Ramos (cell line): ENCODE data around the gene ADGRL3.
"Not testable (repeated sequence)": the region's sequence is repeated elsewhere in the genome, so short reads cannot be mapped to it uniquely, and the experiment has no call there.

Experiments used
- in situ Hi-C: fragments of 300-500 bp; cut with MboI; formaldehyde crosslinking; loops from one replicate; pipeline ENCODE4 v1.14.3; 2022; ENCODE audit warnings: low sequenced_read_pairs; ENCODE audit not compliant: unreplicated experiment

The ADGRL3 gene

GRCh38 chr4:61462451-61463326 lies 262.6 kb downstream of the ADGRL3 start:
- in situ Hi-C loops = no loop called here

- in situ Hi-C loops = no loop called here
Observed at GRCh38 chr4:61468024-61468720, 268.0 kb downstream of the ADGRL3 start.

GRCh38 chr4:61473306-61473705 lies 273.2 kb downstream of the ADGRL3 start:
- in situ Hi-C loops = no loop called here

GRCh38 chr4:61478340-61478739 lies 278.2 kb downstream of the ADGRL3 start:
- in situ Hi-C loops = no loop called here

- in situ Hi-C loops = no loop called here
Observed at GRCh38 chr4:61485056-61485455, 284.9 kb downstream of the ADGRL3 start.

GRCh38 chr4:61489927-61490326 lies 289.8 kb downstream of the ADGRL3 start:
- in situ Hi-C loops = no loop called here

- in situ Hi-C loops = no loop called here
Observed at GRCh38 chr4:61493041-61493440, 292.9 kb downstream of the ADGRL3 start.

GRCh38 chr4:61493470-61493869 lies 293.3 kb downstream of the ADGRL3 start:
- in situ Hi-C loops = no loop called here

GRCh38 chr4:61500883-61501282 lies 300.8 kb downstream of the ADGRL3 start:
- in situ Hi-C loops = no loop called here

GRCh38 chr4:61501812-61502211 lies 301.7 kb downstream of the ADGRL3 start:
- in situ Hi-C loops = no loop called here

- in situ Hi-C loops = no loop called here
Observed at GRCh38 chr4:61505773-61506685, 305.9 kb downstream of the ADGRL3 start.

GRCh38 chr4:61507091-61507490 lies 307.0 kb downstream of the ADGRL3 start:
- in situ Hi-C loops = no loop called here

GRCh38 chr4:61509721-61510241 lies 309.7 kb downstream of the ADGRL3 start:
- in situ Hi-C loops = not testable (repeated sequence)

- in situ Hi-C loops = no loop called here
Observed at GRCh38 chr4:61511716-61512488, 311.8 kb downstream of the ADGRL3 start.

GRCh38 chr4:61514991-61515390 lies 314.9 kb downstream of the ADGRL3 start:
- in situ Hi-C loops = no loop called here

- in situ Hi-C loops = no loop called here
Observed at GRCh38 chr4:61517144-61517543, 317.0 kb downstream of the ADGRL3 start.

- in situ Hi-C loops = no loop called here
Observed at GRCh38 chr4:61520166-61520565, 320.0 kb downstream of the ADGRL3 start.

GRCh38 chr4:61520681-61521160 lies 320.6 kb downstream of the ADGRL3 start:
- in situ Hi-C loops = no loop called here

GRCh38 chr4:61521451-61521850 lies 321.3 kb downstream of the ADGRL3 start:
- in situ Hi-C loops = no loop called here
